NB4 (cell line): Measurements from ENCODE around the gene CDKAL1.

Experiments used
- DNase-seq: peaks from one replicate; pipeline ENCODE4 v3.0.0; 2010; ENCODE audit warnings: low read depth
- H3K4me3 ChIP-seq: one replicate; pipeline ENCODE4 v1.5.1; 2011; ENCODE audit warnings: mild to moderate bottlenecking, low read depth, low read length, moderate library complexity
- CTCF ChIP-seq: IDR thresholded peaks from one replicate; pipeline ENCODE4 v1.5.1; 2012; ENCODE audit warnings: low read depth, low read length
- MYC ChIP-seq: IDR thresholded peaks from 2 replicates; pipeline ENCODE4 v1.6.1; 2011; ENCODE audit warnings: low read depth, low read length
- POLR2A ChIP-seq: IDR thresholded peaks from 2 replicates; pipeline ENCODE4 v1.6.1; 2011; ENCODE audit warnings: mild to moderate bottlenecking; ENCODE audit not compliant: insufficient read length; ENCODE audit errors: extremely low read depth
- TF ChIP-seq, protein P1 (sequence below): IDR thresholded peaks from 2 replicates; pipeline ENCODE4 v1.6.1; 2011; ENCODE audit warnings: low read depth, low read length

The CDKAL1 gene

DNA sequence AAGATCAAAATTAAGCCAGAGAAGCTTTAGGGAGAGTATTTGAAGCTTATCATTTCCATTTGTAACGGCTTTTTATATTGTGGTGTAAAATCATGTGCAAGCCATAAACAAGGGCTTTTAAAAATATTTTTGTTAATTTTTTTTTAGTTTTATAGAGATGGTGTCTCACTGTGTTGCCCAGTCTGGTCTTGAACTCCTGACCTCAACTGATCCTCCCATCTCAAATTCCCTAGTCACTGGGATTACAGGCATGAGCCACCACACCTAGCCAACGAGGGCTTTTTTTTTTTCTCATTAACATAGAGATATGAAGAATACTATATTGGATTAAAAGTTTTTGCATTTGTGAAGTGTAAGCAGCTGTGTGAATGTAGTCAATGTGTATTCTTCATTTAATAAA is 29.1 kb downstream of the CDKAL1 start:
- no peak overlapping the region for H3K4me3 ChIP-seq
- TF ChIP-seq CTCF, result no peak
- TF ChIP-seq, protein P1, sequence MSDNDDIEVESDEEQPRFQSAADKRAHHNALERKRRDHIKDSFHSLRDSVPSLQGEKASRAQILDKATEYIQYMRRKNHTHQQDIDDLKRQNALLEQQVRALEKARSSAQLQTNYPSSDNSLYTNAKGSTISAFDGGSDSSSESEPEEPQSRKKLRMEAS, result no peak
- TF ChIP-seq POLR2A, result no peak
- no peak for TF ChIP-seq MYC
- DNase-seq, result no peak

GRCh38 chr6:20564269-20564668 is 30.0 kb downstream of the CDKAL1 start:
- peak; percentile 38 for DNase-seq
- no peak overlapping the region for H3K4me3 ChIP-seq
- no peak for TF ChIP-seq MYC
- TF ChIP-seq CTCF, result peak; percentile 21

GRCh38 chr6:20564777-20565176 is 30.5 kb downstream of the CDKAL1 start:
- DNase-seq, result peak; percentile 41

DNA sequence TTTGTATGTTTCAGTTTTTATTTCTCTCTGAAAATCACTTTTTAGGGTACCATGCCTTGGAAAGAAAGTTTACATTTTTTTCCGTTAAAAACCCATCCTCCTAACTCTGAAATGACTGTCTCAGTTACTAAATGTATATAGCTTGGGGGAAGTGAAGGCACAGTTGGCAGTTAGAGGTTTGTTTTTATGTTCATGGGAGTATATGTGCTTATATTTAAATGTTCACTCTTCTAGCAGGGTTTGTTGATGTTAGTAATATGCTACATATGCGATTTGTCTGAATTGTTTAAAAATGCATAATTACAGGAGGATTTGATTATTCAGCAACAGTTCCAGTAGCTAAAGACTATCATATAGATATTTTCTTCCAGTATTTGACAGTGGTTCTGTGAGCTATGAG is 31.1 kb downstream of the CDKAL1 start:
- H3K4me3 ChIP-seq, result no peak overlapping the region
- TF ChIP-seq POLR2A (no peak), CTCF (no peak), MYC (no peak)
- TF ChIP-seq, protein P1, result no peak
- no peak for DNase-seq

More at GRCh38 chr6:20564777-20565176, 30.5 kb downstream of the CDKAL1 start:
- no peak for TF ChIP-seq MYC
- no peak overlapping the region for H3K4me3 ChIP-seq

DNA sequence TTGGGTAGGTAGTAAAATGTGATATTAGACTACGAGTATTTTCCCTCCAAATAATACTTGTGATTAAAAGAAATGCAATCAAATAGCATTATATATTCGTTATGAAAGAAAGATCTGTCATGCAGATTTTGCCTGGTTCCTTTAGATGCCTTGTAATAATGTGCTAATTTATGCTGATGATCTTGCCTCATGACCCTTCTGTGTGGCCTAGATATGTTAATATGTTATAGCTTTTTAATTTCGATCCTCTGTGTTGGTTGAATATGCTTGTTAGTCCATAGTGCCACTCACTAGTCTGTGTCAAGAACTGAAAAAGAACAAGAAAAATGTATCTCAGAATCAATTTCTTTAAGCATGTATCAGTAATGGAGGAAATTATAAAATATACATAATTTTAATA is 31.9 kb downstream of the CDKAL1 start:
- TF ChIP-seq POLR2A (no peak), MYC (no peak), CTCF (no peak)
- TF ChIP-seq, protein P1, result no peak
- no peak overlapping the region for H3K4me3 ChIP-seq
- DNase-seq, result no peak

DNA sequence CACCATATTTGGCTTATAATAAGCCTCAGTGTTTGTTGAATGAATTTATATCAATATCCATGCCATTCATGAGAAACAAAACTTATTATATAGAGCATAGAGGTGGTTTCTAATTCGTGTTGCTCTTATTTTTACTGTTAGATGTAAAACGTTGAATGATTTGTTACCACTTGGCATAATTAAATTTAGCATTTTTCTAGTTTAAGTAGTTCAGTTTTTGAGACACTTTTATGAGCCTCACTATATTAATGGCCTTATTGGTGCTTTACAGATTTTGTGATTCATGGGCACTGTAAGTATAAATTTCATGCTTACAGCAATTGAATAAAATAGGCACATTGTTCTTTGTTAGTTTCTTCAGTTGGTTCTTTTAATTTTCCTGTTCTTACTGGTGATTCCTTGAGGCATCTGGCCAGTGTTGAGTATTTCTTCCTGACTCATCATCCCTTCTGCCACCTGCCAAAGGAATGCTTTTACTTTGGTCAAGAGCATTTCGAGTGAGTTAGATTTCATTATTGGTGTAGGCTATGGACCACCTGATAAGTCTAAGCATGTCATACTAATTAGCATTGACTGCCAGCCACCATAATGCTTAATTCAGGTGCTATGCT is 34.8 kb downstream of the CDKAL1 start:
- H3K4me3 ChIP-seq, result no peak overlapping the region
- TF ChIP-seq MYC (no peak), POLR2A (no peak), CTCF (no peak)
- TF ChIP-seq, protein P1, result no peak
- no peak for DNase-seq
